Pulmonary artery endothelial cell (primary cell): ENCODE measurements around the gene GPR31. TPM values are rescaled to one million over a fixed set of nuclear protein-coding genes. Genes with fewer than 3 reads are reported as not detected.

ENCODE experiments used
- DNase-seq: peaks from one replicate; pipeline ENCODE4 v3.0.0-alpha.2; 2011; ENCODE audit warnings: low read depth, low spot score
- total RNA-seq: library from RNA; depleted of rRNA; stranded (reverse); fragments of >200 nt; gene quantifications from 2 replicates; pipeline ENCODE4 v1.2.3, GENCODE V29; 2014

The GPR31 gene
- total RNA-seq, 1 donor from 2014 or later = not detected

- no peak for DNase-seq
Observed at GRCh38 chr6:167140589-167141474, 16.9 kb downstream of the GPR31 start.

GRCh38 chr6:167139761-167140160 lies 18.0 kb downstream of the GPR31 start:
- DNase-seq = no peak

- no peak for DNase-seq
Observed at GRCh38 chr6:167137881-167138280, 19.9 kb downstream of the GPR31 start.

- DNase-seq = no peak
Observed at GRCh38 chr6:167137081-167137480, 20.7 kb downstream of the GPR31 start.

GRCh38 chr6:167136376-167136775 lies 21.4 kb downstream of the GPR31 start:
- DNase-seq = no peak

- DNase-seq = no peak
Observed at GRCh38 chr6:167134448-167135328, 23.1 kb downstream of the GPR31 start.

- DNase-seq = no peak
Observed at GRCh38 chr6:167130712-167131684, 26.8 kb downstream of the GPR31 start.

- DNase-seq = no peak
Observed at GRCh38 chr6:167130008-167130677, 27.6 kb downstream of the GPR31 start.

GRCh38 chr6:167129562-167129961 lies 28.2 kb downstream of the GPR31 start:
- DNase-seq = no peak

GRCh38 chr6:167129159-167129558 lies 28.6 kb downstream of the GPR31 start:
- DNase-seq = no peak

- DNase-seq = no peak
Observed at GRCh38 chr6:167127785-167128531, 29.8 kb downstream of the GPR31 start.

- DNase-seq = no peak
Observed at GRCh38 chr6:167125855-167126349, 31.9 kb downstream of the GPR31 start.

GRCh38 chr6:167125410-167125809 lies 32.4 kb downstream of the GPR31 start:
- DNase-seq = no peak

- DNase-seq = no peak
Observed at GRCh38 chr6:167124753-167125152, 33.0 kb downstream of the GPR31 start.

GRCh38 chr6:167122827-167123657 lies 34.7 kb downstream of the GPR31 start, which contains the start of gene CCR6:
TSS of gene CCR6 (plus strand) at chr6:167123096. CDS start at chr6:167136135, 13,039 bp downstream.
- DNase-seq = no peak

- DNase-seq = no peak
Observed at GRCh38 chr6:167122041-167122826, 35.5 kb downstream of the GPR31 start.

- DNase-seq = no peak
Observed at GRCh38 chr6:167121335-167121841, 36.4 kb downstream of the GPR31 start.

GRCh38 chr6:167120583-167120903 lies 37.2 kb downstream of the GPR31 start:
- DNase-seq = no peak
